IPS-NIHi11 (cell line): ENCODE results near the gene PTEN.
A peak's percentile ranks its signal among the peaks of the same experiment; 100 is the strongest.
"Not testable (repeated sequence)": the region's sequence is repeated elsewhere in the genome, so short reads cannot be mapped to it uniquely, and the experiment has no call there.

Source experiments
- DNase-seq: peaks from one replicate; pipeline ENCODE4 v3.0.0; 2012; ENCODE audit warnings: mixed read lengths, low spot score

The PTEN gene

DNA sequence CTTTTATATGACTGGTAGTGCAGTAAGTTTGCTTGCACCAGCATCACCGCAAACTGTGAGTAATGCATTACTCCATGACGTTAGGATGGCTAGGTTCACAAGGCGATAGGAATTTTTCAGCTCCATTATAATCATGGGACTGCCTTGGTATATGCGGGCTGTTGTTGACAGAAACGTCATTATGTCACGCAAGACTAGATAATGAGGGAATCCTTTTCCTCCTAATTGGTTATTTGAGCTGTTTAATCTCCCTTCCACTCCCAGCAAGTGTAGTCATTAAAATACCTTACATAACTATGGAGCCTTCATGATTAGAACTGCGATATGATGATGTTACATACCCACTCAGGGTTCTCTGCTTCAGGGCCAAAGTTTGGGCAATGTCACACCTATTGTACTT lies 17.4 kb upstream of the PTEN start:
- no peak for DNase-seq

DNA sequence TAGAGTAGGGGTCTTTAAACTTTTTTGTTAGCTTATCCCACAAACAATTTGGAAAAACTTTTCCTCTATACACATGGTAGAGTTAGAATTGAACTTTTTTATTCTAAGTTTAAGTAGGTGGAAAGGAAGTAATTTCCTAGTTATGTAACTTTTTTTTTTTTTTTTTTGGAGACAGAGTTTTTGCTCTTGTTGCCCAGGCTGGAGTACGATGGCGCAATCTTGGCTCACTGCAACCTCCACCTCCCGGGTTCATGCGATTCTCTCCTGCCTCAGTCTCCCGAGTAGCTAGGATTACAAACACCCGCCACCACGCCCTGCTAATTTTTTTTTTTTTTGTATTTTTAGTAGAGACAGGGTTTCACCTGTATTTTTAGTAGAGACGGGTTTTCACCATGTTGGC lies 16.7 kb upstream of the PTEN start:
- DNase-seq = not testable (repeated sequence)

DNA sequence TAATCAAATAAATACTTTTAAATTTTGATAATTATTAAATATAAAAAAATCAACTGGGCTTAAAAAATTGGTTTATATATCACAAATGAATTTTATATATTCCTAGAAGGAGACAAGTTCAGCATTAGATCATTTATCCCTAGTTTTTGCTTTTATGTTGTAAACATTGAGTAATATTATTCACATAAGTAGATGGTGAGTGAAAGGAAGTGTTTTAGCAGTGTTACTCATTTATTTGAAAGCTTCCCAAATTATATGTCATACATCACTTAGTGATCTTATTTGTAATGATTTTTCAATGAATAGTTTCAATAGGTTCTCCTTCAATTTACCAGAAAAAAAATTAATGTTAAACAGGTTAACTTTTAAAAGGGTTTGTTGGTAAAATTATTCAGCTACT lies 15.9 kb upstream of the PTEN start:
- DNase-seq = no peak

DNA sequence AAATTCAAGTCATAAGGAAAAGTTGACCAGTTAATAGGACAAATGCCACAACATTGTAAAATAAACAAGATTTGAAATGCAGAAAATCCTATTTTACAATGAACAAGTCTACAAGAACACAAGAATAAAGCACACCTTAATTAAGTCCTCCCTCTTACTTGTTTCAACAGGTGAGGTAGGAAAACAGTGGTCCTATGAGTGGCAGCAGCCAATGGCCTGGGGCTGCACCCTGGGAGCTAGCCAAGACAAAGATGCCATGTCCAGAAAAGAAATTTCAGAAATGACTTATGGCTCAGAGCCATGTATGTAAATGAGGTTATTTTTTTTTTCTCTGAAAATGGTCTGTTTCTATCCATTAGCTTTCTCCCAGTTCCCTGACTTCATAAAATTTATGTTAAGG lies 14.4 kb upstream of the PTEN start:
- DNase-seq = no peak

DNA sequence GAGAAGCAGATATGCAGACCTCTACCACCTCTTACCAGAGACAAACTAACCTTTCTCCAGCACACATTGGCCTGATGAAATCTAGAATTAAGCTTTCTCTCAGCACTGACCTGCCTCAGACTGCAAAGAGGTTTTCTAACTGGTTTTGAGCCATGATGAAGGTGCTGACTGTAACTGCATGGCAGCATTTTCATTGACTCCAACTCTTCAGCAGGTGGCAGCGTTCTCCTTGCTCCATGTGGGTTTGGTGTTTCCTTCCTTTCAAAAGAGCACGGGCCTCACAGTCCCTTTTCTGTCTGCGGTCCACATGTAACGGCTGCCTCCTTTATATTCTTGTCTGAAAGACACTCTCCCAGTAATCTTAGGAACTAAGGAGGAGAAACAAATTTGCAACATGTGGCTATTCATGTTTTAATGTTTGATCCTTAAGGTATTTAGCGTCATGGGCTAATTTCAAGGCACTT lies 12.7 kb upstream of the PTEN start:
- peak; percentile 74 for DNase-seq

DNA sequence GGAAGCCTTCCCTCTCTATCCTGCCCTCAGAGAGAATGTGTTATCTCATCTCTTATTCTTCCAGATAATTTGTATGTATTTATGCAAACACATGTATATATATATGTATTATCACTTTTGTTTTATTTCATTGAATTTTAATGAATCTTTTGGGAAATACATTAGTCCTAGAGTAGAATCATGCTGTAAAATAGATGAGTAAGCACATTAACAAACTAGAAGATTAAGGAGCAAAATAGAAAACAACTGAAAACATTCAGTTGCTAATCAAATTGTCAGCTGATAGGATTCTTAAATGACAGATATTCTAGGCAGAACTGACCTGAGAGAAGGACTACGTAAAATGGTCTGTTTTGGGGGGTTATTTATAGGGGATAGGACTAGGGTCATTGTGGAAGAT lies 11.3 kb upstream of the PTEN start:
- no peak for DNase-seq

DNA sequence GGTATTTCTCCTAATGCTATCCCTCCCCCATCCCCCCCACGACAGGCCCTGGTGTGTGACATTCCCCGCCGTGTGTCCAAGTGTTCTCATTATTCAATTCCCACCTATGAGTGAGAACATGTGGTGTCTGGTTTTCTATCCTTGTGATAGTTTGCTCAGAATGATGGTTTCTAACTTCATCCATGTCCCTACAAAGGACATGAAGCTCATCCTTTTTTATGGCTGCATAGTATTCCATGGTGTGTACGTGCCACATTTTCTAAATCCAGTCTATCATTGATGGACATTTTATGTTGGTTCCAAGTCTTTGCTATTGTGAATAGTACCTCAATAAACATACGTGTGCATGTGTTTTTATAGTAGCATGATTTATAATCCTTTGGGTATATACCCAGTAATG lies 8.2 kb upstream of the PTEN start:
- DNase-seq = not testable (repeated sequence)

DNA sequence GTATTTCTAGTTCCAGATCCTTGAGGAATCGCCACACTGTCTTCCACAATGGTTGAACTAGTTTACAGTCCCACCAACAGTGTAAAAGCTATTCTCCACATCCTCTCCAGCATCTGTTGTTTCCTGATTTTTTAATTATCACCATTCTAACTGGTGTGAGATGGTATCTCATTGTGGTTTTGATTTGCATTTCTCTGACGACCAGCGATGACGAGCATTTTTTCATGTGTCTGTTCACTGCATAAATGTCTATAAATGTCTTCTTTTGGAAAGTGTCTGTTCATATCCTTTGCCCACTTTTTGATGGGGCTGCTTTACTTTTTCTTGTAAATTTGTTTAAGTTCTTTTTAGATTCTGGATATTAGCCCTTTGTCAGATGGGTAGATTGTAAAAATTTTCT lies 7.8 kb upstream of the PTEN start:
- DNase-seq = not testable (repeated sequence)

DNA sequence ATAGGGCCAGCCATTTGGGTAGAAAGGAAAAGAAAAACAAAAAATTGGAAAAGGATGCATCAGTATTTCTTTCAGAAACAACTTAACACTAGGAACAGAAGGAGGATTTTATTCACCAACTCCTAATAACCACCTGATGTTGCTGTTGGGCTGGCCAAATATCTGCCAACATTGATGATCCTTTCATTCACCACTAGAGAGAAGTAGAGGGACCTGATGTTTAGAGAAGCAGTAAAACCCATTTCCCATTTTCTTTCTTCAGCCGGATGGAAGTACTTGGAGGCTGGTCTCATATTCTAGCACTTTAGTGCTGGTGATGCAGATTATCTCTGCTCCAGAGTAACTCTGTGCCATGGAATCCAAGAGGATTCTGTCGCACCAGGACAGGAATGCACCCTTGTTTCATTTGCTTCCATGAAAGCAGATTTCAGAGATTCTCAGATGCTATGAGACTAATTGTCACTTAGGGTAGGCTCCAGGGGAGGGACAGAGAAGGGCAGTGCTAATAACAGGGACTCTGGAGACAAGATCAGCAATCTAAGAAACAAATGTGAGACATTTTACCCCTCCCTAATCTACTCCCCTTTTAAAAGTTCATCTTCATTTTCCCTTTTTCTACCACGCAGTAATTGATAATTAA lies 3.1 kb upstream of the PTEN start:
- peak; percentile 32 for DNase-seq

DNA sequence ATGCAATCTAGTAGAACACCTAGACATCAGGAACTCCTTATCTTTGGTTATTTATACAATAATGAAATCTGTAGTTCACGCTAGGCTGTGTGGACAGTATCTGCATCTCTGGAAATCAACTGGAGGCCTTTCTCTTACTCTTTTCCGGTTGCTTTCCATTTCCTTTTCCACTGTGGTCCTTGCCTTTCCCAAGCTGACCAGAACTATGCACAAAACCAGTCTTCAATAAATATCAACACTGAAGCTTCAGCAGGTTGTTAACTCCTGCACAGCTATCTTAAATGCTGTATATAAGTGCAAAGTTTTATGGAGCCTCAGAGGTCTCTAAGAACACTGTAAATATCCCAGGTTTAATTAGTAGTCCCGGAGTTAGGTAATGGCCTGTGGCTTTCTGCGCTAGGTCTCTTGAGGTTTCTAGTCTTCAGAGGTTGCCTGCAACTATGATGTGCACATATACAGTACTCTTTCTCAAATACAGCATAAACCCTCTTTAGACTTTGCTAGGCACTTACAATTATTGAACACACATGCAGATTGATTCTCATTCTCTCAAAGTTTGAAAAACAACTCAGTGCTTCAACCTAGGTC lies 2.5 kb upstream of the PTEN start:
- DNase-seq = no peak

DNA sequence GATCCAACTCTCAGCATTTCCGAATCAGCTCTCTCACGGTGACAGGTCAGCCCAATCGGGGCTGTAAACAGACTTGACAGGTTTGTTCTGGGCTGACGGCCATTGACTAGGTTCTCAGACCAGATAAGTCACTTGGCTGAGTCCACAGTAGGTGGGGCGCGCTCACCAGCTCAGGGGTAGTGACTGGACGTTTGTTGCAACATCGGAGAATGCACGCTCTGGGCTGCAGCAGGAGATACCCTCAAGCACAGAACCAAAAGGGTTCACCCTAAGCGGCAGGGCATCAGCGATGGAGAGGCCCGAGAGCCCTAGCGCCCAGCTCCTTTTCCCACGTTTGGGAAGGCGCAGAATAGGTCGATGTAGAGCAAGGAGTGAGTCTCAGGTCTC lies 1.9 kb upstream of the PTEN start:
- DNase-seq = peak; percentile 19

DNA sequence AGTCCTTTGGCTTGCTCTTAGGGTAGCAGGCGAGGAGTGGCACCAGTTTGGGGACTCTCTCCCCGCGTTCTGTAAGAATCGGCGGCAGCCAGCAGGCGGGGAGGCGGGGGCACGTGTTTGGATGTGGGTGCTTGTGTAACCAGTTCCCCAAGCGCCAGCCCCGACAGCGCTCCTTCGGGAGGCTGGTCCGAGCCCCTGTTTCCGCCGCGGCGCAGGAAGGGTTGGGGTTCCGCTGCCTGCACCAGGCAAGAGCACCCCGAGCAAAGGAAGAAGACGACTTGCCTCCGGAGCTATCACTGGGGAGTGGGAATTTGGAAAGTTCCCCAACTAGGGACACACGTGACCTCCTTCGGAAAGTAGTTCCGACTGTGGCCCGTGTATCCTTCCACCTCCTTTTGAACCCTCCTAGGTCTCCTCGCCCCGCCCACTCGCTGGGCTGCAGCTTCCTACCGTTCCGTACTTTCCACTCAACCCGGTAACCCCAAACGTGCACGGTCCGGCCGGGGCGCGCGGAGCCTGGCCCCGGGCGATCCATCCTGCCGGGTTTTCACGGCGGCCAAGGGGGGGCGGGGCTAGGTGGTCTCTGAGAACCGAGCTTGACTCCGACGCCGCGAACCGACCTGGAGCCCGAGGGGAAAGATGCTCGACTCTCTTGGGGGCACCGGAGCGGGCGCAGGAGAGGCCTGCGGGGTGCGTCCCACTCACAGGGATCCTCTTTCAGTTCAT lies 1.3 kb upstream of the PTEN start:
- peak; percentile 93 for DNase-seq

DNA sequence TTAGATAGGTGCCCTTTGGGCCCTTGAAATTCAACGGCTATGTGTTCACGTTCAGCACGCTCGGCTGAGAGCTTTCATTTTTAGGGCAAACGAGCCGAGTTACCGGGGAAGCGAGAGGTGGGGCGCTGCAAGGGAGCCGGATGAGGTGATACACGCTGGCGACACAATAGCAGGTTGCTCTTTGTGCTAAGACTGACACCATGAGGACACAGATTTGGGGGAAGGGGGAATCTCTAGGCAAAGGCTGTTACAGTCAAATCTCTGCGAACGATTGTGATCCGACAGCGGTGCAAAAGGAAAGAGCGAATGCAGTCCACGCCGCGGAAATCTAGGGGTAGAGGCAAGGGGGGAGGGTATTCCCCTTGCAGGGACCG lies 759 bp upstream of the PTEN start:
- peak; percentile 31 for DNase-seq

DNA sequence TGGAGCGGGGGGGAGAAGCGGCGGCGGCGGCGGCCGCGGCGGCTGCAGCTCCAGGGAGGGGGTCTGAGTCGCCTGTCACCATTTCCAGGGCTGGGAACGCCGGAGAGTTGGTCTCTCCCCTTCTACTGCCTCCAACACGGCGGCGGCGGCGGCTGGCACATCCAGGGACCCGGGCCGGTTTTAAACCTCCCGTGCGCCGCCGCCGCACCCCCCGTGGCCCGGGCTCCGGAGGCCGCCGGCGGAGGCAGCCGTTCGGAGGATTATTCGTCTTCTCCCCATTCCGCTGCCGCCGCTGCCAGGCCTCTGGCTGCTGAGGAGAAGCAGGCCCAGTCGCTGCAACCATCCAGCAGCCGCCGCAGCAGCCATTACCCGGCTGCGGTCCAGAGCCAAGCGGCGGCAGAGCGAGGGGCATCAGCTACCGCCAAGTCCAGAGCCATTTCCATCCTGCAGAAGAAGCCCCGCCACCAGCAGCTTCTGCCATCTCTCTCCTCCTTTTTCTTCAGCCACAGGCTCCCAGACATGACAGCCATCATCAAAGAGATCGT lies 598 bp downstream of the PTEN start:
- DNase-seq = not testable (repeated sequence)

DNA sequence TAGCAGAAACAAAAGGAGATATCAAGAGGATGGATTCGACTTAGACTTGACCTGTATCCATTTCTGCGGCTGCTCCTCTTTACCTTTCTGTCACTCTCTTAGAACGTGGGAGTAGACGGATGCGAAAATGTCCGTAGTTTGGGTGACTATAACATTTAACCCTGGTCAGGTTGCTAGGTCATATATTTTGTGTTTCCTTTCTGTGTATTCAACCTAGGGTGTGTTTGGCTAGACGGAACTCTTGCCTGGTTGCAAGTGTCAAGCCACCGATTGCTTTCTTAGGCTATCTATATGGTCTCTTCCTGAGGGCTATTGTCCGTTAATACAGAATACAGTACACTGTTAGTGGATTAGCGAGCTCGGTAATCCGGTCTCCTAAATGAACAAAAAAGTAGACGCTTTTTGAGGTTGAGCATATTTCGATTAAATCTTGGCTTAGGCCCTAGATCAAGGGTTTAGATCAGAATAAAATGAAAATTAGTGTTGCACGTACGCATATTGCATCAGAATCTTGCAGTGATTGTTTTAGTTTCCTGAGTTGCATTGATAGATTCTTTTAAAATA lies 1.2 kb downstream of the PTEN start:
- DNase-seq = no peak

DNA sequence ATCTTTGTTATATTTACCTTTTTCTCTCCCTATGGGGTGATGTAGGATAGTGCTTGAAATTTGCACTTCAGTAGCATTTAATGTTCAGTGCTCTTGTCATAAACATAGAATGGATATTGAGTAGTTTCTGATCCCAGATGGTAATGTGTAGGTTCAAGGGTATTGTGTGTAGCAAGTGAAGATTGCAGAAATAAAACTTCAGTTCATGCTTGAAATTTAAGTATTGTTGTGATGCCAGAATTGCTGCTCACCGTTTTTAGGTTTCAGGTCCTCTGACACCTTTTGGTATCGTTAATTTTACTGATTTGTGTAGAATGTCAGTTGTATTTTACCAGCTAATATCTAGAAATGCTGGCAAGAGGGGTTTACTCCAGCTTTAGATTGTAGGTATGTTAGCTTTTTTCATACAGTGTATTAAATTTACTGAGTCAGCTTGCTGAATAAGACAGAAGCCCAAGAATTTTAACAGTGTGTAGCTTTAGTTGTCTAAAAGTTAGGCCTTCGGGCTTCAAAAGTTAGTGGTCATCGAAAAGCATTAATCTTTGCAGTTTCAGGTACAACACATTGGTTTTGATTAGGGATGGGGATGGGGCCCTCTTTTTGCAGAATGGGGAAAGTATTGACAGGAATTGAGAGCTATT lies 1.9 kb downstream of the PTEN start:
- DNase-seq = no peak

DNA sequence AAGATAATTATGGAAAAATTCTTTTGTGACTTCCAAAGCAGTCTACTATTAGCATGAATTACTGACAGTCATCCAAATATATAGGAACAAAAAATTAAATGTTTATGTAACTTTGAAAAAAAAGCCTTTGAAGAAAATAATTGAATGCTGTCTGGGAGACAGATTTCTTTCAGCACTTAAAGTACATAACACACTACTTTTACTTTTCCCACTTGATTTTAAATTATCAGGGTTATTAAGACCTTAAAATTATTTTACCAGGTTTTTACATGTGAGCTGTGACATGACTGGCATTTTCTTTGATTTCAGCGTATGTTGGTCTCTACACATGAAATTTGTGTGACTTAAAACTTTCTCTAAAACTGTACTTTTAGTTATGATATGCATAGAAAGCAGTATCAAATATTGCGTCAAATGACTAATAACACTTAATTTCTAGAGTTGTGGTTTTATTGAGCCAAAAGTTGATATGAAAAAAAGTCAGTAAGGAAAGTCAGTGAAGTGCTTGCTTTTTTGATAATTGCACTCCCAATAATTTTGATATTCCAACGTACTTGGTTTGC lies 3.1 kb downstream of the PTEN start:
- DNase-seq = no peak

DNA sequence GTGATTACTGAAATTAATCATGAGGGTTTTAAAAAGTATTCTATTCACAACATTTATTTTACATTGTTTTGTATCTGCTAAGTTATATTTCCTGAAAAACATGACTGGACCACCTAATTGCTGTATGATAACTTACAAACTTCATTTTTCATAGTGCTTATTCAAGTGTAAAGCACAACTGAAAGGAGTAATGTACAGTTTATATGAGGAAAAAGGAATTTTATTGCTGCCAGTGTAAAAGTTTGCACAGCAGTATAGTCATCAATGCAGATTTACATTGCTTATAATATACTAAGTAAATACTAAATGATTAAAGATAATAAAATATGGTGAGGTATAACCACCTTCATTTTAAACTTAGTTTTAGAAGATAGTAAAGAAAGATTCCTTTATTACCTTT lies 4.0 kb downstream of the PTEN start:
- no peak for DNase-seq

DNA sequence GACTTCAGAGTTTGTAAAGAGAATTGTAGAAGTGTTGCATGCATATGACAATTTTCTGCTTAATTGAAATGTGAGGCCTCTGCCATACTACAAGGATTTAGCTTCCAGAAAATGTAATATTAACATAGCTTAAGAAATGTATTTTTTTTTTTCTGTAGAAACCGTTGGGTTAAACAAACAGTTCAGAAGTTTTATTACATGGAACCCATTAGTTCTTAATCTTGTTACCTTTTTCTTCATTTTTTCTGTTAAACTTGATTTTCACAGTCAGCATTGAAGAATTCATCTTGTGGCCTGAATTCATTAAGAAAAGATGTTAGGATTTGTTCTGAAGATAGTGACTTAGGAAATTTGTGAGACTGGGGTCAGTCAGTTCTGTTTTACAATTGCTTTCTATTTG lies 4.9 kb downstream of the PTEN start:
- DNase-seq = no peak

DNA sequence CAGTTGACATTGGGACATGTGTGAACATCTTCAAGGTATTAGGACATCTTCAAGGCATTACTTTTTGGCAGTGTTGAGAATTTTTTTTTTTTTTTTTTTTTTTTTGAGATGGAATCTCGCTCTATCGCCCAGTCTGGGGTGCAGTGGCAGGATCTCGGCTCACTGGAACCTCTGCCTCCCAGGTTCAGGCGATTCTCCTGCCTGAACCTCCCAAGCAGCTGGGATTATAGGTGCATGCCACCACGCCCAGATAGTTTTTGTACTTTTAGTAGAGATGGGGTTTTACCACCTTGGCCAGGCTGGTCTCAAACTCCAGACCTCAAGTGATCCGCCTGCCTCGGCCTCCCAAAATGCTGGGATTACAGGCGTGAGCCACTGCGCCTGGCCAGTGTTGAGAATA lies 5.7 kb downstream of the PTEN start:
- not testable (repeated sequence) for DNase-seq

DNA sequence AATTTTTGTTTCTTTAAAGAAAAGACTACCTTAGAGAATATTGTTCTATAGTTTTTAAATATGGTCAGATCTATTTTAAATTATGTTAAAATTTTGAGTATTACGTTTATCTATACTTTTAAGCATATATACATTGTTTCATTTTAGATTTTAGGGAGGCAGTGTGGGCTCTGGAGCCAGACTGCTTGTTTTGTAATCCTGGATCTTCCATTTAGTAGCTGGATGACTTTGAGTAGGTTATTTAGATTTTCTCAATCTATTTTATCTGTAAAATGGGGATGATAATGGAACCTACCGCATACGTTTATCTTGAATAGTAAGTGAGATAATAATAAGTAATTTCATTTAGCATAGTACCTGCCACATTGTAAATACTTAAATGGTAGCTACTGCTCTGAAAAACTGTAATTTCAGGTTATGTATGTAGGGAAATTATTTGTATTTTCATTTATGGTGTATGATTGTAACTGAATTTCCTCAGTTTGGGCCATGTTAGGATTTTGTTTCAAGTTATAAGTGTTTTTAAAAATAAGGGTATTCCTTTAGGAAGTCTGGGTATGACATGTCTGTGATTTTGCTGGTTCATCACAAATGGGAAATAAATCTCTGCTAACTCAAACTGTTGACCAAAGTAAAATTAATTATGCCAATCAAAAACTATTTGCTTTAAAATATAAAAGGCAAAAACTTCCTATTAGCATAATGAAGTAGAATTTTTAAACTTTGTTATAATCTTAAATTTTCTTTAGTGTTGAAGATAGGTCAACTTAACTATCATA lies 6.5 kb downstream of the PTEN start:
- no peak for DNase-seq
